Endodermal cell (in vitro differentiated cells): ENCODE measurements around the gene ILF2. TPM values are rescaled to one million over a fixed set of nuclear protein-coding genes. Genes with fewer than 3 reads are reported as not detected.
"Not testable (repeated sequence)": the region's sequence is repeated elsewhere in the genome, so short reads cannot be mapped to it uniquely, and the experiment has no call there.

Experiments used
- DNase-seq: peaks from one replicate; pipeline ENCODE4 v3.0.0-alpha.2; 2017
- H3K27ac ChIP-seq: 2 replicates; pipeline ENCODE4 v1.5.1; 2013; ENCODE audit warnings: mild to moderate bottlenecking, low read depth, low read length, moderate library complexity
- H3K27me3 ChIP-seq: 2 replicates; pipeline ENCODE4 v1.6.1; 2013; ENCODE audit warnings: mild to moderate bottlenecking, low read length, moderate library complexity; ENCODE audit not compliant: insufficient read depth, control insufficient read depth, poor library complexity, severe bottlenecking
- H3K36me3 ChIP-seq: 2 replicates; pipeline ENCODE4 v1.7.0; 2013; ENCODE audit warnings: mild to moderate bottlenecking, low read length, moderate library complexity; ENCODE audit not compliant: control insufficient read depth, insufficient read depth
- H3K4me1 ChIP-seq: one replicate; pipeline ENCODE4 v1.7.0; 2013; ENCODE audit warnings: low read length; ENCODE audit not compliant: control insufficient read depth, insufficient read depth
- H3K4me3 ChIP-seq: 2 replicates; pipeline ENCODE4 v1.5.1; 2013; ENCODE audit warnings: mild to moderate bottlenecking, low read length, moderate library complexity
- H3K9ac ChIP-seq: 2 replicates; pipeline ENCODE4 v1.6.1; 2013; ENCODE audit warnings: mild to moderate bottlenecking, low read length, moderate library complexity; ENCODE audit not compliant: poor library complexity, severe bottlenecking; ENCODE audit errors: extremely low read depth
- H3K9me3 ChIP-seq: 2 replicates; pipeline ENCODE4 v1.6.1; 2013; ENCODE audit warnings: mild to moderate bottlenecking, low read length, moderate library complexity; ENCODE audit not compliant: control insufficient read depth
- H3K27ac Mint-ChIP-seq: 2 replicates; pipeline ENCODE4 v1.8.0; 2020; ENCODE audit warnings: mixed read lengths
- H3K27me3 Mint-ChIP-seq: 2 replicates; pipeline ENCODE4 v1.8.0; 2021; ENCODE audit warnings: mild to moderate bottlenecking, mixed read lengths; ENCODE audit not compliant: insufficient read depth
- H3K36me3 Mint-ChIP-seq: 2 replicates; pipeline ENCODE4 v1.8.0; 2020; ENCODE audit warnings: low read depth, mixed read lengths
- H3K4me1 Mint-ChIP-seq: 2 replicates; pipeline ENCODE4 v1.8.0; 2020; ENCODE audit warnings: mixed read lengths
- H3K4me3 Mint-ChIP-seq: 2 replicates; pipeline ENCODE4 v1.8.0; 2020; ENCODE audit warnings: mild to moderate bottlenecking, moderate library complexity, mixed read lengths
- H3K9me3 Mint-ChIP-seq: 2 replicates; pipeline ENCODE4 v1.8.0; 2020; ENCODE audit warnings: mild to moderate bottlenecking, mixed read lengths
- WGBS, 2 experiments: methylation state at CpG; one replicate each; pipeline versions ENCODE4 v1.1.5 to v1.1.7; 2013; ENCODE audit warnings: missing lambda C conversion rate in 2 of 2, mixed read lengths in 1 of 2; ENCODE audit not compliant: insufficient coverage in 1 of 2, insufficient read length in 1 of 2; 5-methylcytosine and 5-hydroxymethylcytosine counted together
- total RNA-seq, 2 donors: library from RNA; stranded (reverse); fragmentation: NEBNext Ultra II Directional in 1 of 2; extraction: Animal tissue kit (Norgen Biotek cat#: 25700) in 1 of 2; gene quantifications; 2 replicates in 1 of 2; 3 replicates in 1 of 2; pipeline ENCODE4 v1.2.1, GENCODE V29; 2021
- TF ChIP-seq, protein P1 (sequence below): fragments of 200-600 bp; sonication (generic); conservative IDR thresholded peaks from 2 replicates; pipeline ENCODE4 v1.5.0; 2021; ENCODE audit warnings: antibody characterized with exemption, mild to moderate bottlenecking

ILF2 gene
- total RNA-seq, 2 donors from 2014 or later, result 280 to 315 TPM

DNA sequence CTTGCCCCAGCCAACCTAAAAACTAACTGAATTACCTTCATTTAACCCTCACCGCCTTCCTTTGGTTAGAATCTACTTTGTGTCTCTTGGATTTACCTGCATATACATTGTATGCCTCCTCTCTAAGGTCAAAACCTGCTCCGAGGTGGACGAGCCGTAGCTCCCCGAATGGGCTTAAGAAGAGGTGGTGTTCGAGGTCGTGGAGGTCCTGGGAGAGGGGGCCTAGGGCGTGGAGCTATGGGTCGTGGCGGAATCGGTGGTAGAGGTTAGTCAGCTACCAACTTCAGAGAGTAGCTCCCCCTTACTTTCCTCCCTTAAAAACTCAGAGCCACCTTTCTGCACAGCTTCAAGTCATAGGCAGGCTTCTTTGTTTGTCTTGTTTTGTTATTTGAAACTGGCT lies 27.7 kb downstream of the ILF2 start:
- Histone ChIP-seq H3K36me3 (peaks cover 88% of the 10 kb centered on the region), H3K4me1 (peaks cover 8% of the 10 kb centered on the region), H3K9ac (no peak overlapping the region), H3K27ac (no peak overlapping the region), H3K27me3 (no peaks in the 10 kb centered on the region), H3K4me3 (no peak overlapping the region), H3K9me3 (no peaks in the 10 kb centered on the region)
- 97 to 100% methylated on average over 8 to 11 of the region's 11 CpGs for WGBS, 2 experiments
- H3K36me3 Mint-ChIP-seq, result peaks cover 77% of the 10 kb centered on the region
- H3K9me3 Mint-ChIP-seq, result no peaks in the 10 kb centered on the region
- no peak overlapping the region for H3K4me3 Mint-ChIP-seq
- DNase-seq, result no peak
- TF ChIP-seq, protein P1, sequence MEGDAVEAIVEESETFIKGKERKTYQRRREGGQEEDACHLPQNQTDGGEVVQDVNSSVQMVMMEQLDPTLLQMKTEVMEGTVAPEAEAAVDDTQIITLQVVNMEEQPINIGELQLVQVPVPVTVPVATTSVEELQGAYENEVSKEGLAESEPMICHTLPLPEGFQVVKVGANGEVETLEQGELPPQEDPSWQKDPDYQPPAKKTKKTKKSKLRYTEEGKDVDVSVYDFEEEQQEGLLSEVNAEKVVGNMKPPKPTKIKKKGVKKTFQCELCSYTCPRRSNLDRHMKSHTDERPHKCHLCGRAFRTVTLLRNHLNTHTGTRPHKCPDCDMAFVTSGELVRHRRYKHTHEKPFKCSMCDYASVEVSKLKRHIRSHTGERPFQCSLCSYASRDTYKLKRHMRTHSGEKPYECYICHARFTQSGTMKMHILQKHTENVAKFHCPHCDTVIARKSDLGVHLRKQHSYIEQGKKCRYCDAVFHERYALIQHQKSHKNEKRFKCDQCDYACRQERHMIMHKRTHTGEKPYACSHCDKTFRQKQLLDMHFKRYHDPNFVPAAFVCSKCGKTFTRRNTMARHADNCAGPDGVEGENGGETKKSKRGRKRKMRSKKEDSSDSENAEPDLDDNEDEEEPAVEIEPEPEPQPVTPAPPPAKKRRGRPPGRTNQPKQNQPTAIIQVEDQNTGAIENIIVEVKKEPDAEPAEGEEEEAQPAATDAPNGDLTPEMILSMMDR, result no peak
- H3K27me3 Mint-ChIP-seq, result no peaks in the 10 kb centered on the region
- peaks cover 18% of the 10 kb centered on the region for H3K4me1 Mint-ChIP-seq
- no peak overlapping the region for H3K27ac Mint-ChIP-seq

DNA sequence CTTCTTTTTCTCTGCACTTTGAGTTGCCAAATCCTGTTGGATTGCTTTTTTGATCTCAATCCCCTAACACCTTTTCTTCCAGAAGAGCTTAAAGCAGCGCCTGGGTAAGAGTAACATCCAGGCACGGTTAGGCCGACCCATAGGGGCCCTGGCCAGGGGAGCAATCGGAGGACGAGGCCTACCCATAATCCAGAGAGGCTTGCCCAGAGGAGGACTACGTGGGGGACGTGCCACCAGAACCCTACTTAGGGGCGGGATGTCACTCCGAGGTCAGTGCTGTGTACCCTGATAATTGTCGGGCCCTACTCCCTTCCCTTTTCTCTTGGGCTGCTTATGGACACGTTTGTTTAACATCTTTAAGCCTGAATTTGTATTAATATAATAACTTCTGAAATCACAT lies 28.6 kb downstream of the ILF2 start:
- Mint-ChIP-seq H3K36me3 (peaks cover 85% of the 10 kb centered on the region), H3K27ac (no peak overlapping the region), H3K4me1 (peaks cover 13% of the 10 kb centered on the region), H3K27me3 (no peaks in the 10 kb centered on the region), H3K9me3 (no peaks in the 10 kb centered on the region), H3K4me3 (no peak overlapping the region)
- WGBS, 2 experiments, result 89 to 100% methylated on average over 4 to 11 of the region's 11 CpGs
- TF ChIP-seq, protein P1, result no peak
- no peak overlapping the region for H3K9ac ChIP-seq
- peaks cover 97% of the 10 kb centered on the region for H3K36me3 ChIP-seq
- no peak overlapping the region for H3K4me3 ChIP-seq
- no peak for DNase-seq
- no peaks in the 10 kb centered on the region for H3K27me3 ChIP-seq
- H3K4me1 ChIP-seq, result peaks cover 8% of the 10 kb centered on the region
- no peak overlapping the region for H3K27ac ChIP-seq
- H3K9me3 ChIP-seq, result no peaks in the 10 kb centered on the region

DNA sequence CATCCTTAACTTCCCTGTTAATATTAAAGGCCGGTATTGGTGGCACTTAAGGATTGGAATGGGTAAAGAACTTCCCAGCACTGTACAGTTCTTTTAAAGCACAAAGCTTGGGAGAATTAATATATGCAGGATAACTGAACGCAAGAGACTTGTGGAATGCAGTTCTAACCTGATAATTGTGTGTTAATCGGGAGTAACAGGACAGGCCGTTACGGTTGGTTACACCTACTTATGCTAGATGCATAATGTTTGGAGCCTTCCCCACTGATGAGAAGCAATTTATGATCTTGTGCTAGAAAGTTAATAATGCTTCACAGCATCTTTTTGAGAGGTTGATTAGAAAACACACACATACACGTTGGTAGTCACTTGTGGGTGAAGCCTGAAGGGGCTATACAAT lies 29.9 kb downstream of the ILF2 start:
- Histone ChIP-seq H3K4me3 (no peak overlapping the region), H3K27ac (no peak overlapping the region), H3K9ac (no peak overlapping the region), H3K36me3 (peaks cover 99% of the 10 kb centered on the region), H3K27me3 (no peaks in the 10 kb centered on the region), H3K4me1 (peaks cover 8% of the 10 kb centered on the region), H3K9me3 (peaks cover 7% of the 10 kb centered on the region)
- H3K36me3 Mint-ChIP-seq, result peaks cover 90% of the 10 kb centered on the region
- no peak for DNase-seq
- no peaks in the 10 kb centered on the region for H3K9me3 Mint-ChIP-seq
- H3K27ac Mint-ChIP-seq, result no peak overlapping the region
- peaks cover 16% of the 10 kb centered on the region for H3K4me1 Mint-ChIP-seq
- H3K4me3 Mint-ChIP-seq, result no peak overlapping the region
- 76 to 100% methylated on average over 3 to 6 of the region's 6 CpGs for WGBS, 2 experiments
- no peaks in the 10 kb centered on the region for H3K27me3 Mint-ChIP-seq
- TF ChIP-seq, protein P1, result no peak

DNA sequence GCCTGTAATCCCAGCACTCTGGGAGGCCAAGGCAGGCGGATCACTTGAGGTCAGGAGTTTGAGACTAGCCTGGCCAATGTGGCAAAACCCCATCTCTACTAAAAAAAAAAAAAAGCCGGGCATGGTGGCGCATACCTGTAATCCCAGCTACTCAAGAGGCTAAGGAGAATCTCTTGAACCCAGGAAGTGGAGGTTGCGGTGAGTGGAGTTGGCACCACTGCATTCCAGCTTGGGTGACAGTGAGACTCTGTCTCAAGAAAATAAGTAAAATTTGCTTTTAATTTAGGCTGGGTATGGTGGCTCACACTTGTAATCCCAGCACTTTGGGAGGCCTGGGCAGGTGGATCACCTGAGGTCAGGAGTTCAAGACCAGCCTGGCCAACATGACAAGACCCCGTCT lies 30.6 kb downstream of the ILF2 start:
- not testable (repeated sequence) for H3K4me3 Mint-ChIP-seq
- H3K36me3 Mint-ChIP-seq, result peaks cover 89% of the 10 kb centered on the region

More for the DNA sequence above, 30.6 kb downstream of the ILF2 start:
- H3K36me3 ChIP-seq, result peaks cover 99% of the 10 kb centered on the region
- H3K9me3 Mint-ChIP-seq, H3K27me3 ChIP-seq, H3K27ac Mint-ChIP-seq, H3K9ac ChIP-seq, H3K27ac ChIP-seq, DNase-seq, H3K9me3 ChIP-seq, H3K27me3 Mint-ChIP-seq, H3K4me1 ChIP-seq, H3K4me3 ChIP-seq: not testable (repeated sequence)
- peaks cover 18% of the 10 kb centered on the region for H3K4me1 Mint-ChIP-seq
- 92 to 97% methylated on average over 2 to 5 of the region's 5 CpGs for WGBS, 2 experiments
